Measurements from ENCODE around the gene SH3BGR.
"Not testable (repeated sequence)": the region's sequence is repeated elsewhere in the genome, so short reads cannot be mapped to it uniquely, and the experiment has no call there.

Gene SH3BGR

GRCh38 chr21:39531064-39531463 lies 79.3 kb downstream of the SH3BGR start:
- no peak overlapping the region for H3K27ac Mint-ChIP-seq

GRCh38 chr21:39531840-39532239 lies 80.1 kb downstream of the SH3BGR start:
- peaks cover 0 to 4% of the 10 kb centered on the region in 2 donors for H3K4me1 Mint-ChIP-seq (ENCODE audit: low read depth in 2 of 2)
- no peak for DNase-seq
- H3K27me3 Mint-ChIP-seq, result peaks cover 21 to 48% of the 10 kb centered on the region in 2 donors
- no peak overlapping the region for H3K27ac Mint-ChIP-seq
- H3K4me3 Mint-ChIP-seq, result no peak overlapping the region
- no peaks in the 10 kb centered on the region for H3K9me3 Mint-ChIP-seq
- peaks cover 3% of the 10 kb centered on the region for H3K36me3 Mint-ChIP-seq (ENCODE audit: insufficient read depth)
- ATAC-seq (replicated peaks), result no peak

More at GRCh38 chr21:39531064-39531463, 79.3 kb downstream of the SH3BGR start:
- DNase-seq (no peak), ATAC-seq (replicated peaks) (no peak)
- no peaks in the 10 kb centered on the region for H3K9me3 Mint-ChIP-seq
- peaks cover 0 to 4% of the 10 kb centered on the region in 2 donors for H3K4me1 Mint-ChIP-seq (ENCODE audit: low read depth in 2 of 2)
- peaks cover 29 to 55% of the 10 kb centered on the region in 2 donors for H3K27me3 Mint-ChIP-seq
- H3K4me3 Mint-ChIP-seq, result no peak overlapping the region
- H3K36me3 Mint-ChIP-seq (ENCODE audit: insufficient read depth), result peaks cover 3% of the 10 kb centered on the region

GRCh38 chr21:39533545-39534380 lies 82.0 kb downstream of the SH3BGR start:
- Mint-ChIP-seq H3K4me3 (no peak overlapping the region), H3K9me3 (no peaks in the 10 kb centered on the region)
- ATAC-seq (replicated peaks), result no peak

GRCh38 chr21:39535646-39536437 lies 84.1 kb downstream of the SH3BGR start:
- peaks cover 0 to 3% of the 10 kb centered on the region in 2 donors for H3K4me1 Mint-ChIP-seq (ENCODE audit: low read depth in 2 of 2)
- peaks cover 2 to 33% of the 10 kb centered on the region in 2 donors for H3K27me3 Mint-ChIP-seq
- no peaks in the 10 kb centered on the region for H3K9me3 Mint-ChIP-seq
- no peaks in the 10 kb centered on the region for H3K36me3 Mint-ChIP-seq (ENCODE audit: insufficient read depth)
- H3K4me3 Mint-ChIP-seq, result no peak overlapping the region
- ATAC-seq (replicated peaks) (no peak), DNase-seq (no peak)
- H3K27ac Mint-ChIP-seq, result no peak overlapping the region

More at GRCh38 chr21:39533545-39534380, 82.0 kb downstream of the SH3BGR start:
- no peak for DNase-seq
- Mint-ChIP-seq H3K4me1 (ENCODE audit: low read depth in 2 of 2) (peaks cover 0 to 3% of the 10 kb centered on the region in 2 donors), H3K27ac (peak overlapping the region in 1 of 2 donors; percentile 53), H3K27me3 (peaks cover 7 to 30% of the 10 kb centered on the region in 2 donors), H3K36me3 (ENCODE audit: insufficient read depth) (no peaks in the 10 kb centered on the region)

GRCh38 chr21:39536835-39537234 lies 85.1 kb downstream of the SH3BGR start:
- H3K4me1 Mint-ChIP-seq (ENCODE audit: low read depth in 2 of 2), result no peaks in the 10 kb centered on the region
- H3K27ac Mint-ChIP-seq, result no peak overlapping the region
- no peak overlapping the region for H3K4me3 Mint-ChIP-seq
- ATAC-seq (replicated peaks), result no peak
- no peak for DNase-seq
- no peaks in the 10 kb centered on the region for H3K36me3 Mint-ChIP-seq (ENCODE audit: insufficient read depth)
- no peaks in the 10 kb centered on the region for H3K9me3 Mint-ChIP-seq
- H3K27me3 Mint-ChIP-seq, result peaks cover 8 to 33% of the 10 kb centered on the region in 2 donors

- H3K4me1 Mint-ChIP-seq (ENCODE audit: low read depth in 2 of 2), result no peaks in the 10 kb centered on the region
- peaks cover 8 to 38% of the 10 kb centered on the region in 2 donors for H3K27me3 Mint-ChIP-seq
- ATAC-seq (replicated peaks) (no peak), DNase-seq (no peak)
- no peaks in the 10 kb centered on the region for H3K9me3 Mint-ChIP-seq
- H3K4me3 Mint-ChIP-seq, result no peak overlapping the region
- H3K36me3 Mint-ChIP-seq (ENCODE audit: insufficient read depth), result no peaks in the 10 kb centered on the region
- no peak overlapping the region for H3K27ac Mint-ChIP-seq
Observed at GRCh38 chr21:39537571-39537970, 85.8 kb downstream of the SH3BGR start.

- H3K27me3 Mint-ChIP-seq, result peaks cover 8 to 38% of the 10 kb centered on the region in 2 donors
Observed at GRCh38 chr21:39538453-39539042, 86.8 kb downstream of the SH3BGR start.

GRCh38 chr21:39540367-39540766 lies 88.6 kb downstream of the SH3BGR start:
- H3K36me3 Mint-ChIP-seq (ENCODE audit: insufficient read depth); H3K4me3 Mint-ChIP-seq; DNase-seq; ATAC-seq (replicated peaks); H3K27ac Mint-ChIP-seq; H3K4me1 Mint-ChIP-seq (ENCODE audit: low read depth in 2 of 2); H3K9me3 Mint-ChIP-seq: not testable (repeated sequence)
- H3K27me3 Mint-ChIP-seq, result peaks cover 8 to 38% of the 10 kb centered on the region in 2 donors

More at GRCh38 chr21:39538453-39539042, 86.8 kb downstream of the SH3BGR start:
- no peak overlapping the region for H3K4me3 Mint-ChIP-seq
- H3K4me1 Mint-ChIP-seq (ENCODE audit: low read depth in 2 of 2), result no peaks in the 10 kb centered on the region
- no peaks in the 10 kb centered on the region for H3K9me3 Mint-ChIP-seq
- DNase-seq (no peak), ATAC-seq (replicated peaks) (no peak)
- no peak overlapping the region for H3K27ac Mint-ChIP-seq
- no peaks in the 10 kb centered on the region for H3K36me3 Mint-ChIP-seq (ENCODE audit: insufficient read depth)

GRCh38 chr21:39542736-39543135 lies 91.0 kb downstream of the SH3BGR start:
- no peaks in the 10 kb centered on the region for H3K36me3 Mint-ChIP-seq (ENCODE audit: insufficient read depth)
- no peak for DNase-seq
- peaks cover 13 to 42% of the 10 kb centered on the region in 2 donors for H3K27me3 Mint-ChIP-seq
- H3K4me1 Mint-ChIP-seq (ENCODE audit: low read depth in 2 of 2), result no peaks in the 10 kb centered on the region
- no peak overlapping the region for H3K27ac Mint-ChIP-seq
- H3K9me3 Mint-ChIP-seq, result no peaks in the 10 kb centered on the region
- ATAC-seq (replicated peaks), result no peak
- no peak overlapping the region for H3K4me3 Mint-ChIP-seq

GRCh38 chr21:39546522-39546921 lies 94.8 kb downstream of the SH3BGR start:
- no peak overlapping the region for H3K4me3 Mint-ChIP-seq
- ATAC-seq (replicated peaks), result no peak
- no peaks in the 10 kb centered on the region for H3K36me3 Mint-ChIP-seq (ENCODE audit: insufficient read depth)
- H3K4me1 Mint-ChIP-seq (ENCODE audit: low read depth in 2 of 2), result no peaks in the 10 kb centered on the region
- H3K27ac Mint-ChIP-seq, result no peak overlapping the region
- peaks cover 16 to 28% of the 10 kb centered on the region in 2 donors for H3K27me3 Mint-ChIP-seq
- H3K9me3 Mint-ChIP-seq, result no peaks in the 10 kb centered on the region
- no peak for DNase-seq

GRCh38 chr21:39552856-39553255 lies 101.1 kb downstream of the SH3BGR start:
- no peak overlapping the region for H3K4me3 Mint-ChIP-seq
- no peaks in the 10 kb centered on the region for H3K9me3 Mint-ChIP-seq
- DNase-seq (no peak), ATAC-seq (replicated peaks) (no peak)
- no peaks in the 10 kb centered on the region for H3K36me3 Mint-ChIP-seq (ENCODE audit: insufficient read depth)
- H3K4me1 Mint-ChIP-seq (ENCODE audit: low read depth in 2 of 2), result no peaks in the 10 kb centered on the region
- no peak overlapping the region for H3K27ac Mint-ChIP-seq
- H3K27me3 Mint-ChIP-seq, result peaks cover 17 to 33% of the 10 kb centered on the region in 2 donors

GRCh38 chr21:39553331-39553730 lies 101.6 kb downstream of the SH3BGR start:
- no peak for DNase-seq
- ATAC-seq (replicated peaks), result no peak
- Mint-ChIP-seq H3K4me1 (ENCODE audit: low read depth in 2 of 2) (no peaks in the 10 kb centered on the region), H3K36me3 (ENCODE audit: insufficient read depth) (no peaks in the 10 kb centered on the region), H3K27me3 (peaks cover 13 to 28% of the 10 kb centered on the region in 2 donors), H3K4me3 (no peak overlapping the region), H3K27ac (no peak overlapping the region), H3K9me3 (no peaks in the 10 kb centered on the region)

- Mint-ChIP-seq H3K27me3 (peaks cover 7 to 21% of the 10 kb centered on the region in 2 donors), H3K4me3 (no peak overlapping the region), H3K27ac (no peak overlapping the region), H3K4me1 (ENCODE audit: low read depth in 2 of 2) (no peaks in the 10 kb centered on the region), H3K36me3 (ENCODE audit: insufficient read depth) (no peaks in the 10 kb centered on the region), H3K9me3 (no peaks in the 10 kb centered on the region)
- DNase-seq (no peak), ATAC-seq (replicated peaks) (no peak)
Observed at GRCh38 chr21:39555911-39556590, 104.3 kb downstream of the SH3BGR start.
